Measurements from ENCODE around the gene GALNT14. TPM values are rescaled to one million over a fixed set of nuclear protein-coding genes. Genes with fewer than 3 reads are reported as not detected.

Gene GALNT14
- total and polyA plus RNA-seq, 9 donors = 1.4 to 6.9 (median 2.9) TPM

DNA sequence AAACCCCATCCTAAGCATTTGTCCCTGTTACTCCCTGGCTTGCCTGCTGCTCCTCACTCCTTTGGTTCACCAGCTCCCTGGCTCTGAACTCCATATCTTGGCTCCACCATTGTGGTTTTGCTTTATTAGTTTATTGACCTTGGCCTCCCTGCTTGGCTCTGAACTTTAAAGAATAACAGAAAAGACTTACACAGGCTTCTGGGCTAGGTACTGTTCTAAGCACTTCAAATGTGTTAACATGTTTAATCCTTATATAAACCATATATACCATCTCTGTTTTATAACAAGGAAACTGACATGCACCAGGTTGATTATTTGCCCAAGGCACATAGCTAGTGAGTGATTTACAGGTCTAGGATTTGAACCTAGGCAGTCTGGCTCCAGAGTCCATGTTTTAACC, 181.2 kb downstream of the GALNT14 start:
- H3K27ac ChIP-seq (ENCODE audit: low read length) = no peak overlapping the region
- H3K27me3 ChIP-seq (ENCODE audit: control insufficient read depth, insufficient read depth, low read length) = peaks cover 3% of the 10 kb centered on the region
- no peaks in the 10 kb centered on the region for H3K36me3 ChIP-seq (ENCODE audit: control insufficient read depth, insufficient read depth, low read length)
- H3K4me1 ChIP-seq (ENCODE audit: control insufficient read depth, insufficient read depth, low read length) = peaks cover 8% of the 10 kb centered on the region
- H3K9me3 ChIP-seq (replicated peaks; ENCODE audit: control insufficient read depth, low read depth, low read length) = no peaks in the 10 kb centered on the region
- no peak overlapping the region for H3K4me3 ChIP-seq (ENCODE audit: low read length)
- no peak for DNase-seq

DNA sequence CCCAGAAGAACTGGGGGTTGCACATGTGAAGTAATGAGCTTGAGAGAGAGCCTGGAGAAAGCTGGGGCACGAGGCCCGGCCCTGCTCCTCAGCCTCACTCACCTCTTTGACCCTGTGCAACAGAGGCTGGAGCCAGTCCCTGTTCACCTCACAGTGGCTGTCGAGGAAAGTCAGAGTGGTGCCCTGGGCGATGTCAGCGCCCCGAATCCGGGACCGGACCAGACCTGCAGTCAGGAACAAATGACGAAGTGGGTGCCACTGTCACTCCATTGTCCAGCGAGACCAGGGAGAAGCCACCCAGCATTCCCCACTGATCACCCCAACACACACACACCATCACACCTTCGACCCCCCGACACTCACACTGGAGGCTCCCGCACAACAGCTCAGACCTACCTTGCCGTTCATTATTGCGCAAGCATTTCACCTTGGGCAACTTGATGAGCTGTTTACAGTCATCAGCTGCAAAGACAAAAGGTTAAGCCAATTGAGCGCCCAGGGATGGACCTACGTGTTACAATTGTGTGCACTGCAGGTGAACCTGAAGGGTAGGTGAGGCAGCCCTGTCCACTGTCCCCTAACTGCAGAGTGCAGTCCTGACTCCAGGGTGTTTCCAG, 182.6 kb downstream of the GALNT14 start:
- no peak overlapping the region for H3K27ac ChIP-seq (ENCODE audit: low read length)
- H3K9me3 ChIP-seq (replicated peaks; ENCODE audit: control insufficient read depth, low read depth, low read length) = no peaks in the 10 kb centered on the region
- peaks cover 3% of the 10 kb centered on the region for H3K27me3 ChIP-seq (ENCODE audit: control insufficient read depth, insufficient read depth, low read length)
- no peak overlapping the region for H3K4me3 ChIP-seq (ENCODE audit: low read length)
- no peak for DNase-seq
- no peaks in the 10 kb centered on the region for H3K36me3 ChIP-seq (ENCODE audit: control insufficient read depth, insufficient read depth, low read length)
- peaks cover 3% of the 10 kb centered on the region for H3K4me1 ChIP-seq (ENCODE audit: control insufficient read depth, insufficient read depth, low read length)
- WGBS (ENCODE audit: insufficient coverage) = 98% methylated on average over 16 of the region's 17 CpGs

DNA sequence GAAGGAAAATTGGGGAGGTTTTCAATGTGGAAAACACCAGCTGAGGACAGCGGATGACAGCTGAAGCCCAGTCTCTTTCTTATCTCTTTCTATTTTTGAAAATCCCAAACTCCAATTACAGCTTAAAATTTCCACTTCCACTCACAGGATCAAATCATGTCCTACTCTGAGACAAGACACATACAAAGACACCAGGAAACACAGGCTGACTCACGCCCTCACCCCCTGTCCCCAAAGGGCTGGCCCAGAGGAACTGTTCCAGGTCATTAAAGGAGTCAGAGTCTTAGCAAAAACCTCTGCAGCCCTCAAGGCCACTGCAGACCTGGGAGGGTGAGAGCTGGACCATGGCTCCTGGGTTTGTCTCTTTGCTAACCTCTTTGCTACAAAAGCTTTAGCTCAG, 187.9 kb downstream of the GALNT14 start:
- DNase-seq = no peak
- Histone ChIP-seq H3K9me3 (replicated peaks; ENCODE audit: control insufficient read depth, low read depth, low read length) (no peaks in the 10 kb centered on the region), H3K4me1 (ENCODE audit: control insufficient read depth, insufficient read depth, low read length) (no peaks in the 10 kb centered on the region), H3K27me3 (ENCODE audit: control insufficient read depth, insufficient read depth, low read length) (peaks cover 2% of the 10 kb centered on the region), H3K27ac (ENCODE audit: low read length) (no peak overlapping the region), H3K36me3 (ENCODE audit: control insufficient read depth, insufficient read depth, low read length) (no peaks in the 10 kb centered on the region), H3K4me3 (ENCODE audit: low read length) (no peak overlapping the region)
- WGBS (ENCODE audit: insufficient coverage) = no CpG with 5 or more reads among the region's 2 CpGs

DNA sequence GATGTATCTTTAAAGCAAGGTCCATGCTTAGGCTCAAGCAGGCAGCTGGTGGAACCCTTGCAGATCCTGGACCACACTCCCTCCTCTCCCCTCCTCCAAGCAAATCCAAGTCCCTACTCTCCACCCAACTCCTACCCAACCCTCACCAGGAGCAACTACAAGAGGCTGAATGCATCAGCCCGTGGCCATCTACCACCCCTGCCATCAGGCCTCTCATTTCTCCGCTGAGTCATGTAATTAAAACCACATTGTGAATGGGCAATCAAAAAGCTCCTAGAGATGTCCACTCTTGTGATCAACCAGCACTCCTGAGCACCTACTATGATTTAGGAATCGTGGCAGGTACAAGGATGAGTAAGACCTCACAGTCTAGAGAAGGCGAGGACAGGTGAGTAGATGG, 188.8 kb downstream of the GALNT14 start:
- Histone ChIP-seq H3K27me3 (ENCODE audit: control insufficient read depth, insufficient read depth, low read length) (peaks cover 2% of the 10 kb centered on the region), H3K27ac (ENCODE audit: low read length) (no peak overlapping the region), H3K4me1 (ENCODE audit: control insufficient read depth, insufficient read depth, low read length) (no peaks in the 10 kb centered on the region), H3K36me3 (ENCODE audit: control insufficient read depth, insufficient read depth, low read length) (no peaks in the 10 kb centered on the region), H3K9me3 (replicated peaks; ENCODE audit: control insufficient read depth, low read depth, low read length) (no peaks in the 10 kb centered on the region), H3K4me3 (ENCODE audit: low read length) (no peak overlapping the region)
- DNase-seq = no peak
- 86% methylated on average over 3 of the region's 4 CpGs for WGBS (ENCODE audit: insufficient coverage)

DNA sequence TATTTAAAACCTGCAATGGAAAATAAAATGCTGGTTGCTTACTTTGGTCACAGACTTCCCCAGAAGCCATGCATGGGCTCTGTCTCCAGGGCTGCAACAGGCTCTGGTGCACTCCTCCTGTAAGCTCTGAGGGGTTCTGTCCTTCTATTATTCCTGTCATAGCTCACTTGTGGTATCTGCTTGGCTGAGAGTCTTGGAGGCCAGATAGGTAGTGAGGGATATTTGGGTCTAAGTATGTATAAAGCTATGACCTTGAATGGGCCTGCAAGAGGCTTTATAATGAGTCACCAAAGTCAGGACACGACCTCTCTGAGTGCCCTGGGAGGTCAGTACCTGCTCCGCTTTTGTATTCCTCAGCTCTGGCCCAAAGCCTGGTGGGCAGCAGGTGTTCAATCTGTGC, 189.4 kb downstream of the GALNT14 start:
- Histone ChIP-seq H3K9me3 (replicated peaks; ENCODE audit: control insufficient read depth, low read depth, low read length) (no peaks in the 10 kb centered on the region), H3K27ac (ENCODE audit: low read length) (no peak overlapping the region), H3K4me3 (ENCODE audit: low read length) (no peak overlapping the region), H3K27me3 (ENCODE audit: control insufficient read depth, insufficient read depth, low read length) (peaks cover 2% of the 10 kb centered on the region), H3K36me3 (ENCODE audit: control insufficient read depth, insufficient read depth, low read length) (no peaks in the 10 kb centered on the region), H3K4me1 (ENCODE audit: control insufficient read depth, insufficient read depth, low read length) (peaks cover 5% of the 10 kb centered on the region)
- DNase-seq = no peak
- 93% methylated on average over 2 of the region's 2 CpGs for WGBS (ENCODE audit: insufficient coverage)

DNA sequence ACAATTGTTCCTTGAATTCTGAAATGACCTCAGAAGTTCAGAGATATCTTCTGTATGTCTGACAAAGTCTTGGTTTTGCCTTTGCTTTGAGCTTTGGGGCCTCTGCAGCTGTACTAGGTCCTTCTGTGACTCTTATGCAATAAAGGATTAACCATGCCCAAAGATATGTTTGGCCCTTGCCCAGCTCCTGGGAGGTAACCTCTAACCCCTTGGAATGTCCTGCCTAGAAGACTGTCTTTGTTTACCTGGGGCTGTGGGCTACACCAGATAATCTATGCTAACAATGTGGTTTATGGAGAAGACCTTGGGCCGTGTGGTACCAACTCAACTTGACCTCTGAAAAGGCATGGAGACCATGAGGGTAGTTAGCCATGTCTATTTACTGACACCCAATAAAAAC, 190.1 kb downstream of the GALNT14 start:
- Histone ChIP-seq H3K4me3 (ENCODE audit: low read length) (no peak overlapping the region), H3K27ac (ENCODE audit: low read length) (no peak overlapping the region), H3K27me3 (ENCODE audit: control insufficient read depth, insufficient read depth, low read length) (peaks cover 2% of the 10 kb centered on the region), H3K4me1 (ENCODE audit: control insufficient read depth, insufficient read depth, low read length) (peaks cover 5% of the 10 kb centered on the region), H3K36me3 (ENCODE audit: control insufficient read depth, insufficient read depth, low read length) (no peaks in the 10 kb centered on the region), H3K9me3 (replicated peaks; ENCODE audit: control insufficient read depth, low read depth, low read length) (no peaks in the 10 kb centered on the region)
- no CpG with 5 or more reads among the region's 1 CpG for WGBS (ENCODE audit: insufficient coverage)
- no peak for DNase-seq

DNA sequence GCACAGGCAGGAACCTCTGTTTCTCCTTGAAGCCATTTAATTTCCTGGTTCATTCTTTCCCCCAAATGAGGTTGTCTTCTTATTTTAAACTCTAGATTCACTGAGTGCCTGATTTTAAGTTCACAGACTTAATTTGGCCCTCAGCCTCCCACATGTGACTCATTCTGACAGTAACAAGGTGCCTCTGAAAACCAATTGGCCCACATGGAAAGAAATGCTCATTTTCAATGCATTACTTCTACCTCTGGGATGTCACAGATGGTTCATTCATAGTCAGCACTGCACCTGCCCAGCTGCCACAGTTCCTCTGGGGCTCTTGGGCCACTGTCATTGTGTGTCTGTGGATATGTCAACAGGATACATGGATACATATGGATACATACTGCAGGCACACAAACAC, 190.6 kb downstream of the GALNT14 start:
- Histone ChIP-seq H3K9me3 (replicated peaks; ENCODE audit: control insufficient read depth, low read depth, low read length) (no peaks in the 10 kb centered on the region), H3K36me3 (ENCODE audit: control insufficient read depth, insufficient read depth, low read length) (no peaks in the 10 kb centered on the region), H3K4me1 (ENCODE audit: control insufficient read depth, insufficient read depth, low read length) (peaks cover 5% of the 10 kb centered on the region), H3K4me3 (ENCODE audit: low read length) (no peak overlapping the region), H3K27me3 (ENCODE audit: control insufficient read depth, insufficient read depth, low read length) (peaks cover 2% of the 10 kb centered on the region), H3K27ac (ENCODE audit: low read length) (no peak overlapping the region)
- DNase-seq = no peak

DNA sequence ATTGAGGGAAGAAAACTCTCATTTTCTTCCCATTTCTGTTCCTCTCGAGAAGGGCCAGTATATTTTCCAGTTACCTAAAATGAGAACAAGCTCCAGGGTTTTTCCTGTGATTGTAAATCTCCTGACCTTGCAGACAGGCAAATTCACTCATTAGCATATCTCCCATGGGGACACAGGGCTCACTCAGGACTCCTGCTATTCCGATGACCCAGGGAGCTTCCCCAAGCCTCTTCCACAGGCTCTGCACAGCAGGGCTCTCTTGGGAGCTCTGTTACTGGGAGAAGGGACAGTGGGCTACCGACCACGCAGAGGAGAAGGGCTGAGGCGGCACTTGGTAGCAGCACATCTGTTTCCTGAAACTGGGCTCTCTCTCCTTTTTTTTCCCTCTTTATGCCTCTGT, 195.8 kb downstream of the GALNT14 start:
- 19% methylated on average over 2 of the region's 5 CpGs for WGBS (ENCODE audit: insufficient coverage)
- no peaks in the 10 kb centered on the region for H3K9me3 ChIP-seq (replicated peaks; ENCODE audit: control insufficient read depth, low read depth, low read length)
- H3K27ac ChIP-seq (ENCODE audit: low read length) = no peak overlapping the region
- DNase-seq = no peak
- no peaks in the 10 kb centered on the region for H3K27me3 ChIP-seq (ENCODE audit: control insufficient read depth, insufficient read depth, low read length)
- H3K4me3 ChIP-seq (ENCODE audit: low read length) = no peak overlapping the region
- H3K4me1 ChIP-seq (ENCODE audit: control insufficient read depth, insufficient read depth, low read length) = peaks cover 5% of the 10 kb centered on the region
- H3K36me3 ChIP-seq (ENCODE audit: control insufficient read depth, insufficient read depth, low read length) = no peaks in the 10 kb centered on the region

DNA sequence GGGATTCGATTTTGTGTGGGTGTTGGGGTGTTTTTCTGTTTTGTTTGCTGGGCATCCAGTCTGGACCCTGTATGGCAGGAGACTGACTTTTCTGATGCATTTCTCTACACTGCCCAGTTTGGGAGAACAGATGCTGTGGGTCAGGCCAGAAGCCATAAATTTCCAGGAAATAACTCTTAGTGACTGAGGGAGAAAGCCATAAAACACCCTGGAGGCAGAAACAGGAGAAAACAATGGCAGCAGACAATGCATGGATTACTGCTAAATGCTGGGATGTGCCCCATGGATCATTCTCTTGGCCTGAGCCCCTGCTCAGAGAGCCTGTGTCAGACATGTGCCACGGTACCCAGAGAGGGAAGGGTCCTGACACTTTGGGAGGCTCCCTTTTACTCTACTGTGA, 197.4 kb downstream of the GALNT14 start:
- no peaks in the 10 kb centered on the region for H3K36me3 ChIP-seq (ENCODE audit: control insufficient read depth, insufficient read depth, low read length)
- WGBS (ENCODE audit: insufficient coverage) = 83% methylated on average over 1 of the region's 2 CpGs
- no peaks in the 10 kb centered on the region for H3K9me3 ChIP-seq (replicated peaks; ENCODE audit: control insufficient read depth, low read depth, low read length)
- DNase-seq = no peak
- H3K4me1 ChIP-seq (ENCODE audit: control insufficient read depth, insufficient read depth, low read length) = peaks cover 5% of the 10 kb centered on the region
- no peak overlapping the region for H3K4me3 ChIP-seq (ENCODE audit: low read length)
- H3K27ac ChIP-seq (ENCODE audit: low read length) = no peak overlapping the region
- H3K27me3 ChIP-seq (ENCODE audit: control insufficient read depth, insufficient read depth, low read length) = no peaks in the 10 kb centered on the region

DNA sequence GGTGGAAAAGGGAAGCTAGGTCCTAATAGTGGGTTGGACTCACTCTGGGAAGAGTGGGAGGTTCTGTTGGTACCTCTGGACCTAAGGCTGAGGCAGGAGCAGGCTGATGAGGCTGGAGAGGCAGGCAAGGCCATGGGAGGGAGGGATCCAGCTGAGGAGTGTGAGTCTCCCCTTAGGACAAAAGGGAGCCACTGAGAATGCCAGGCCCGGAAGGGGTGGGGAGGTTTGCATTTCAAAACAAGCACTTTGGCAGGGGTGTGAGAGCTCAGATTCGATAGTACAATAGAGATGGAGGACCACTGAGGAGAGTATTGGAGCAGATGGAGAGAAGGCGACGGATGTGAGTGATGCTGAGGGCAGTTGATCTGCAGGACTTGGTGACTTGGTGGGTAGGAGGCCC, 198.9 kb downstream of the GALNT14 start:
- Histone ChIP-seq H3K9me3 (replicated peaks; ENCODE audit: control insufficient read depth, low read depth, low read length) (no peaks in the 10 kb centered on the region), H3K4me1 (ENCODE audit: control insufficient read depth, insufficient read depth, low read length) (peaks cover 4% of the 10 kb centered on the region), H3K27me3 (ENCODE audit: control insufficient read depth, insufficient read depth, low read length) (no peaks in the 10 kb centered on the region), H3K4me3 (ENCODE audit: low read length) (no peak overlapping the region), H3K27ac (ENCODE audit: low read length) (no peak overlapping the region), H3K36me3 (ENCODE audit: control insufficient read depth, insufficient read depth, low read length) (no peaks in the 10 kb centered on the region)
- WGBS (ENCODE audit: insufficient coverage) = 42% methylated on average over 2 of the region's 4 CpGs
- no peak for DNase-seq

DNA sequence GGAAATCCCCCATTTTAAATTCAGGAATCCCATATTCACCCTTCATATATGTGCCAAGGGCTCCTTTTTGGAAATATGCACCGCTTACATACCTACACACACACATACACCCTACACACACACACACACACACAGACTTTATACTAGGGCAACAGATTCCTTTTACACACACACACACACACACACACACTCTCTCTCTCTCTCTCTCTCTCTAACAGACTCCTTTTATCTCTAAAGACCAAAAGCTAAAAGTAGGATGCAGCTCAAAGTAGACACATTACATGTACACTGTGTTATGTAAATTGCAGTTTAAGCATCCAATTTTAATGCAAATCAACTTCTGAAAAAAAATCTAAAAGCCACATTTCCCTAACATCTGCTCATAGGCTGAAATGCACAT, 200.0 kb downstream of the GALNT14 start:
- no peaks in the 10 kb centered on the region for H3K27me3 ChIP-seq (ENCODE audit: control insufficient read depth, insufficient read depth, low read length)
- no peak for DNase-seq
- WGBS (ENCODE audit: insufficient coverage) = 93% methylated on average over 1 of the region's 1 CpG
- H3K9me3 ChIP-seq (replicated peaks; ENCODE audit: control insufficient read depth, low read depth, low read length) = no peaks in the 10 kb centered on the region
- H3K27ac ChIP-seq (ENCODE audit: low read length) = no peak overlapping the region
- no peak overlapping the region for H3K4me3 ChIP-seq (ENCODE audit: low read length)
- no peaks in the 10 kb centered on the region for H3K36me3 ChIP-seq (ENCODE audit: control insufficient read depth, insufficient read depth, low read length)
- no peaks in the 10 kb centered on the region for H3K4me1 ChIP-seq (ENCODE audit: control insufficient read depth, insufficient read depth, low read length)

Data from muscle of leg (tissue), 11 donors.